ENCODE measurements around the gene MIOX.

GRCh38 chr22:50536226-50536625, 49.6 kb downstream of the MIOX start:
- TF ChIP-seq, protein P1, sequence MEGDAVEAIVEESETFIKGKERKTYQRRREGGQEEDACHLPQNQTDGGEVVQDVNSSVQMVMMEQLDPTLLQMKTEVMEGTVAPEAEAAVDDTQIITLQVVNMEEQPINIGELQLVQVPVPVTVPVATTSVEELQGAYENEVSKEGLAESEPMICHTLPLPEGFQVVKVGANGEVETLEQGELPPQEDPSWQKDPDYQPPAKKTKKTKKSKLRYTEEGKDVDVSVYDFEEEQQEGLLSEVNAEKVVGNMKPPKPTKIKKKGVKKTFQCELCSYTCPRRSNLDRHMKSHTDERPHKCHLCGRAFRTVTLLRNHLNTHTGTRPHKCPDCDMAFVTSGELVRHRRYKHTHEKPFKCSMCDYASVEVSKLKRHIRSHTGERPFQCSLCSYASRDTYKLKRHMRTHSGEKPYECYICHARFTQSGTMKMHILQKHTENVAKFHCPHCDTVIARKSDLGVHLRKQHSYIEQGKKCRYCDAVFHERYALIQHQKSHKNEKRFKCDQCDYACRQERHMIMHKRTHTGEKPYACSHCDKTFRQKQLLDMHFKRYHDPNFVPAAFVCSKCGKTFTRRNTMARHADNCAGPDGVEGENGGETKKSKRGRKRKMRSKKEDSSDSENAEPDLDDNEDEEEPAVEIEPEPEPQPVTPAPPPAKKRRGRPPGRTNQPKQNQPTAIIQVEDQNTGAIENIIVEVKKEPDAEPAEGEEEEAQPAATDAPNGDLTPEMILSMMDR (conservative IDR thresholded peaks at IDR 0.05; ENCODE audit: low read depth, low read length), result no peak
- no peak for TF ChIP-seq EZH2 (IDR thresholded peaks at IDR 0.05; ENCODE audit: borderline replicate concordance, low read depth, low read length, poor library complexity, severe bottlenecking)
